GM23338 (cell line): ENCODE results near the gene ADPRHL1.

Source experiments
- CREB1 ChIP-seq: fragments of 250-450 bp; sonication (Bioruptor Pico); IDR thresholded peaks from 2 replicates; pipeline ENCODE4 v1.5.0; 2020; ENCODE audit warnings: low read depth, mild to moderate bottlenecking, moderate library complexity
- CTCF ChIP-seq, 2 experiments: fragments of 200-600 bp in 1 of 2; sonication (generic) in 1 of 2; conservative IDR thresholded peaks; 2 replicates each; pipeline versions ENCODE4 v1.5.1 to v1.6.1; 2016 to 2017; ENCODE audit warnings: antibody characterized with exemption in 2 of 2, low read depth in 2 of 2, mild to moderate bottlenecking in 2 of 2, moderate library complexity in 1 of 2
- EZH2 ChIP-seq: fragments of 200-600 bp; sonication (generic); IDR thresholded peaks from one replicate; pipeline ENCODE4 v1.8.0; 2017; ENCODE audit warnings: antibody characterized with exemption, mild to moderate bottlenecking, low read depth; ENCODE audit not compliant: unreplicated experiment
- EZH2phosphoT487 ChIP-seq: fragments of 200-600 bp; sonication (generic); IDR thresholded peaks from one replicate; pipeline ENCODE4 v1.8.1; 2018; ENCODE audit warnings: antibody characterized with exemption; ENCODE audit not compliant: unreplicated experiment
- JUNB ChIP-seq: IDR thresholded peaks from one replicate; pipeline ENCODE4 v1.6.1; 2016; ENCODE audit warnings: antibody characterized with exemption; ENCODE audit not compliant: unreplicated experiment
- POLR2AphosphoS5 ChIP-seq: IDR thresholded peaks from 2 replicates; pipeline ENCODE4 v1.6.1; 2016; ENCODE audit warnings: antibody characterized with exemption, low read depth
- STAT1 ChIP-seq: IDR thresholded peaks from one replicate; pipeline ENCODE4 v1.6.1; 2016; ENCODE audit warnings: antibody characterized with exemption; ENCODE audit not compliant: unreplicated experiment
- ZNF114 ChIP-seq: fragments of 250-450 bp; sonication (Bioruptor Pico); IDR thresholded peaks from 2 replicates; pipeline ENCODE4 v1.5.0; 2020; ENCODE audit warnings: mild to moderate bottlenecking, moderate library complexity
- TF ChIP-seq, protein P1 (sequence below): IDR thresholded peaks from one replicate; pipeline ENCODE4 v1.6.1; 2018; ENCODE audit warnings: antibody characterized with exemption; ENCODE audit not compliant: unreplicated experiment
- TF ChIP-seq, protein P2 (sequence below): fragments of 250-450 bp; sonication (Bioruptor Pico); IDR thresholded peaks from 2 replicates; pipeline ENCODE4 v1.5.0; 2020; ENCODE audit warnings: mild to moderate bottlenecking, moderate library complexity

- TF ChIP-seq CTCF (conservative IDR thresholded peaks at IDR 0.05; ENCODE audit: low read depth in 2 of 2): no peak
- no peak for TF ChIP-seq EZH2
- TF ChIP-seq POLR2AphosphoS5: no peak
- TF ChIP-seq, protein P1, sequence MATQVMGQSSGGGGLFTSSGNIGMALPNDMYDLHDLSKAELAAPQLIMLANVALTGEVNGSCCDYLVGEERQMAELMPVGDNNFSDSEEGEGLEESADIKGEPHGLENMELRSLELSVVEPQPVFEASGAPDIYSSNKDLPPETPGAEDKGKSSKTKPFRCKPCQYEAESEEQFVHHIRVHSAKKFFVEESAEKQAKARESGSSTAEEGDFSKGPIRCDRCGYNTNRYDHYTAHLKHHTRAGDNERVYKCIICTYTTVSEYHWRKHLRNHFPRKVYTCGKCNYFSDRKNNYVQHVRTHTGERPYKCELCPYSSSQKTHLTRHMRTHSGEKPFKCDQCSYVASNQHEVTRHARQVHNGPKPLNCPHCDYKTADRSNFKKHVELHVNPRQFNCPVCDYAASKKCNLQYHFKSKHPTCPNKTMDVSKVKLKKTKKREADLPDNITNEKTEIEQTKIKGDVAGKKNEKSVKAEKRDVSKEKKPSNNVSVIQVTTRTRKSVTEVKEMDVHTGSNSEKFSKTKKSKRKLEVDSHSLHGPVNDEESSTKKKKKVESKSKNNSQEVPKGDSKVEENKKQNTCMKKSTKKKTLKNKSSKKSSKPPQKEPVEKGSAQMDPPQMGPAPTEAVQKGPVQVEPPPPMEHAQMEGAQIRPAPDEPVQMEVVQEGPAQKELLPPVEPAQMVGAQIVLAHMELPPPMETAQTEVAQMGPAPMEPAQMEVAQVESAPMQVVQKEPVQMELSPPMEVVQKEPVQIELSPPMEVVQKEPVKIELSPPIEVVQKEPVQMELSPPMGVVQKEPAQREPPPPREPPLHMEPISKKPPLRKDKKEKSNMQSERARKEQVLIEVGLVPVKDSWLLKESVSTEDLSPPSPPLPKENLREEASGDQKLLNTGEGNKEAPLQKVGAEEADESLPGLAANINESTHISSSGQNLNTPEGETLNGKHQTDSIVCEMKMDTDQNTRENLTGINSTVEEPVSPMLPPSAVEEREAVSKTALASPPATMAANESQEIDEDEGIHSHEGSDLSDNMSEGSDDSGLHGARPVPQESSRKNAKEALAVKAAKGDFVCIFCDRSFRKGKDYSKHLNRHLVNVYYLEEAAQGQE: no peak
- TF ChIP-seq JUNB: no peak
- TF ChIP-seq EZH2phosphoT487: no peak
- TF ChIP-seq, protein P2, sequence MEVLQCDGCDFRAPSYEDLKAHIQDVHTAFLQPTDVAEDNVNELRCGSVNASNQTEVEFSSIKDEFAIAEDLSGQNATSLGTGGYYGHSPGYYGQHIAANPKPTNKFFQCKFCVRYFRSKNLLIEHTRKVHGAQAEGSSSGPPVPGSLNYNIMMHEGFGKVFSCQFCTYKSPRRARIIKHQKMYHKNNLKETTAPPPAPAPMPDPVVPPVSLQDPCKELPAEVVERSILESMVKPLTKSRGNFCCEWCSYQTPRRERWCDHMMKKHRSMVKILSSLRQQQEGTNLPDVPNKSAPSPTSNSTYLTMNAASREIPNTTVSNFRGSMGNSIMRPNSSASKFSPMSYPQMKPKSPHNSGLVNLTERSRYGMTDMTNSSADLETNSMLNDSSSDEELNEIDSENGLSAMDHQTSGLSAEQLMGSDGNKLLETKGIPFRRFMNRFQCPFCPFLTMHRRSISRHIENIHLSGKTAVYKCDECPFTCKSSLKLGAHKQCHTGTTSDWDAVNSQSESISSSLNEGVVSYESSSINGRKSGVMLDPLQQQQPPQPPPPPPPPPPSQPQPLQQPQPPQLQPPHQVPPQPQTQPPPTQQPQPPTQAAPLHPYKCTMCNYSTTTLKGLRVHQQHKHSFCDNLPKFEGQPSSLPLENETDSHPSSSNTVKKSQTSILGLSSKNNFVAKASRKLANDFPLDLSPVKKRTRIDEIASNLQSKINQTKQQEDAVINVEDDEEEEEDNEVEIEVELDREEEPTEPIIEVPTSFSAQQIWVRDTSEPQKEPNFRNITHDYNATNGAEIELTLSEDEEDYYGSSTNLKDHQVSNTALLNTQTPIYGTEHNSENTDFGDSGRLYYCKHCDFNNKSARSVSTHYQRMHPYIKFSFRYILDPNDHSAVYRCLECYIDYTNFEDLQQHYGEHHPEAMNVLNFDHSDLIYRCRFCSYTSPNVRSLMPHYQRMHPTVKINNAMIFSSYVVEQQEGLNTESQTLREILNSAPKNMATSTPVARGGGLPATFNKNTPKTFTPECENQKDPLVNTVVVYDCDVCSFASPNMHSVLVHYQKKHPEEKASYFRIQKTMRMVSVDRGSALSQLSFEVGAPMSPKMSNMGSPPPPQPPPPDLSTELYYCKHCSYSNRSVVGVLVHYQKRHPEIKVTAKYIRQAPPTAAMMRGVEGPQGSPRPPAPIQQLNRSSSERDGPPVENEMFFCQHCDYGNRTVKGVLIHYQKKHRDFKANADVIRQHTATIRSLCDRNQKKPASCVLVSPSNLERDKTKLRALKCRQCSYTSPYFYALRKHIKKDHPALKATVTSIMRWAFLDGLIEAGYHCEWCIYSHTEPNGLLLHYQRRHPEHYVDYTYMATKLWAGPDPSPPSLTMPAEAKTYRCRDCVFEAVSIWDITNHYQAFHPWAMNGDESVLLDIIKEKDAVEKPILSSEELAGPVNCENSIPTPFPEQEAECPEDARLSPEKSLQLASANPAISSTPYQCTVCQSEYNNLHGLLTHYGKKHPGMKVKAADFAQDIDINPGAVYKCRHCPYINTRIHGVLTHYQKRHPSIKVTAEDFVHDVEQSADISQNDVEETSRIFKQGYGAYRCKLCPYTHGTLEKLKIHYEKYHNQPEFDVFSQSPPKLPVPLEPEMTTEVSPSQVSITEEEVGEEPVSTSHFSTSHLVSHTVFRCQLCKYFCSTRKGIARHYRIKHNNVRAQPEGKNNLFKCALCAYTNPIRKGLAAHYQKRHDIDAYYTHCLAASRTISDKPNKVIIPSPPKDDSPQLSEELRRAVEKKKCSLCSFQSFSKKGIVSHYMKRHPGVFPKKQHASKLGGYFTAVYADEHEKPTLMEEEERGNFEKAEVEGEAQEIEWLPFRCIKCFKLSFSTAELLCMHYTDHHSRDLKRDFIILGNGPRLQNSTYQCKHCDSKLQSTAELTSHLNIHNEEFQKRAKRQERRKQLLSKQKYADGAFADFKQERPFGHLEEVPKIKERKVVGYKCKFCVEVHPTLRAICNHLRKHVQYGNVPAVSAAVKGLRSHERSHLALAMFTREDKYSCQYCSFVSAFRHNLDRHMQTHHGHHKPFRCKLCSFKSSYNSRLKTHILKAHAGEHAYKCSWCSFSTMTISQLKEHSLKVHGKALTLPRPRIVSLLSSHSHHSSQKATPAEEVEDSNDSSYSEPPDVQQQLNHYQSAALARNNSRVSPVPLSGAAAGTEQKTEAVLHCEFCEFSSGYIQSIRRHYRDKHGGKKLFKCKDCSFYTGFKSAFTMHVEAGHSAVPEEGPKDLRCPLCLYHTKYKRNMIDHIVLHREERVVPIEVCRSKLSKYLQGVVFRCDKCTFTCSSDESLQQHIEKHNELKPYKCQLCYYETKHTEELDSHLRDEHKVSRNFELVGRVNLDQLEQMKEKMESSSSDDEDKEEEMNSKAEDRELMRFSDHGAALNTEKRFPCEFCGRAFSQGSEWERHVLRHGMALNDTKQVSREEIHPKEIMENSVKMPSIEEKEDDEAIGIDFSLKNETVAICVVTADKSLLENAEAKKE: no peak
- no peak for TF ChIP-seq CREB1 (CRISPR knock-in tag)
- TF ChIP-seq STAT1: no peak
- TF ChIP-seq ZNF114 (CRISPR knock-in tag): no peak
Measured at GRCh38 chr13:113404366-113404722, 48.9 kb downstream of the ADPRHL1 start.
